Measurements from ENCODE around the gene JAKMIP1. TPM values are rescaled to one million over a fixed set of nuclear protein-coding genes. Genes with fewer than 3 reads are reported as not detected.

The JAKMIP1 gene
- total RNA-seq, 1 experiment from 2014 or later: 0.28 TPM

DNA sequence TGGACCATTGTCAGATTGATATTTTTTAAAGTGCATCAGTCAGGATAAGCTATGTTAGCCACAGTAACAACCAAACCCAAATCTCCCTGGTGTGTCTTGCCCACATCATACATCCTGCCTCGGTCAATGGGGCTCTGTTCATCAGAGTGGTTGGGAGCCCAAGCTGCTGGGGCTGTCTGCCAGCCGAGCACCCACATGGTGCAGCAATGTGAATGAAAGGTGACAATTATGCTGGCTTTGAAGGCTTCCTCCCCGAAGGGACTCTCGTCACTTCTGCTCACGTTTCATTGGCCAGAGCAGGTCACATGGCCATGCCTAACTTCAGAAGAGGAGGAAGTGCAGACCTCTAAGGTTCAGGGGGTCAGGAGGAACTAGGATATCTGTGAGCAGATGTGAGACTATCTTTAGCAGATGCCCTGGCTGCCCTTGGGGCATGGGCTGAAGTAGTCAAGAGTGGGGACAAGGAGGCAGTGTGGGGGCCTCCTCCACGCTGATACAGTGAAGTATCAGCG lies 1.3 kb upstream of the JAKMIP1 start:
- DNase-seq (ENCODE audit: low spot score): no peak

DNA sequence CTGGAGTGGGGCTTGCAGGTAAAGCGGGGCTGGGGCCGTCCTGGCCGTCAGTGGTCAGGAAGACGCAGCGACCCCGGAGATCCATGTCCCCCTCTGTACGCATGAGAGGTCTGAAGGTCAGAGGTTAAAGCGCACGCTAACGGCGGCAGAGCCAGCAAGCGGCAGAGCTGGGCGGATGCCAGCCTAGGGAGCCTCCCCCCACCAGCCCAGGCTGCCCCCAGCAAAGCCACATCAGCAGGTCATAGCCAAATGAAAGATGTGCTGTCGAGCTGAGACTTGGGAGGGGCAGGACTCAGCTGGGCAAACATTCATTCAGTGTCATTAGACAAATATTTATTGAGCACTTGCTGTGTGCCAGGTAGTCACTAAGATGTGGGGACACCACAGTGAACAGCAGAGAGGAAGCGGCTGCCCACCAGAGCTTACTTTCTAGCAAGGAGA lies 593 bp upstream of the JAKMIP1 start:
- no peak for DNase-seq (ENCODE audit: low spot score)

GRCh38 chr4:6199422-6199921 lies 877 bp downstream of the JAKMIP1 start:
- DNase-seq (ENCODE audit: low spot score): no peak

DNA sequence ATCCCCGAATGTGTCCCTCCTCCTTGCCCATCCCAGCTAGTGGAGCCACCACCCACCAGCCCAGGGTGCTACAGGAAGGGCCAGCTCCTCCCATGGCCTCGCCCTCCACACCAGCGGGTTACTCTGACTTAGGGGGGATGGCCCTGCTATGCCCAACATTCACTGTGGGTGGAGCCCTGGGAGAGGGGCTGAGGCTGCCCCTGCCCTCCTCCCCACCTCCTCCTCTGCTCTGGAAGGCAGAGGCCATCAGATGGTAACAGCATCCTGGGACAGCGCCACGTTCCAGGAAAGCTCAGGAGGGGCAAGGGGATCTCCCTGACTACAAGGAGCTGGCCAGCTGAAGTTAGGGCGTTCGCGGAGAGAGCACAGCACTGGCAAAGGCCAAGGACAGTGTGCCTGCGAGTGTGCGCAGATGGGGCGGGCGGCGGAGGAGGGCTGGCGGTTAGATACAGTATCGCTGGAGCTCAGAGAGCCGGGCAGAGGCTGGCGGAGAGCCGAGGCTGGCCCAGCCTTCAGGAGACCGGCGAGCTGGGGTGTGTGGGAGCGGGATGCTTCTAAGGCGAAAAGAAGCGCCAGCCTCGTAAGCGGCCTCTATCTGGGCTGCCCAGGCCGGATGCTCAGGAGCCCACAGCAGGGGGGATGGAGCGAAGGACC lies 1.5 kb downstream of the JAKMIP1 start:
- no peak for DNase-seq (ENCODE audit: low spot score)

GRCh38 chr4:6198278-6198677 lies 2.1 kb downstream of the JAKMIP1 start:
- no peak for DNase-seq (ENCODE audit: low spot score)

DNA sequence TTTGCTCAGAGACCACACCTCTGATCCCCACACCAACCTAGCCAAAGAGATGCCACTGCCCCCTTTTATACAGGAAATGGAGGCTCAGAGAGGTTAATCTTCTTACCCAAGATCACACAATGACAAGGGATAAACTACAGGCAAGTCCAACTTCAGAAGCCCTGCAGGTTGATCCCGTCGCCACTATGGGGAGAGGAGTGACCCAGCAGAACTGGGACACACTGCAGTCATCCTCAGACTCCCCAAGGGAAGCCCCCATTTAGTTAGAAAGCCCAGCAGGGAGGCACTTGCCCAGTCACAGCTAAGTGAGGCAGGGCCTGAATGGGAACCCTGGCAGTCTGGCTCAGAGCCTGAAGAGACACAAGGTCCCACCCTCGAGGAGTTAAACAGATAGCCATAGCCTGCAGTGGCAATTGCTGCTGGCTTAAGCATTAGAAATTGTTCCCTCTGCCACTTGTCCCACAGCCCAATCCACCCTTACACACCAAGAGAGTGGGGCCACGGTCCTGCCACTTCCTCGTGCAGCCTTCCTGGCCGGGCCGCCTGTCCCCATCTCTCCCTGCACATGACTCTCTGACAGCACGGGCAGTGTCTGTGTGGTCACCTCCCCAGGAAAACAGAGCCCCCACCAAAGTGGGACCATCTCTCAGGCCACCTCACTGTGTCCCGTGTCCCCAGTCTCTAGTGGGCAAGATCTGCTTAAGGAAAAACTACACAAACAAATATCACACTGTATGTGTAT lies 2.7 kb downstream of the JAKMIP1 start:
- DNase-seq (ENCODE audit: low spot score): no peak

- DNase-seq (ENCODE audit: low spot score): no peak
Observed at GRCh38 chr4:6196871-6197270, 3.5 kb downstream of the JAKMIP1 start.

- no peak for DNase-seq (ENCODE audit: low spot score)
Observed at GRCh38 chr4:6196324-6196723, 4.0 kb downstream of the JAKMIP1 start.

DNA sequence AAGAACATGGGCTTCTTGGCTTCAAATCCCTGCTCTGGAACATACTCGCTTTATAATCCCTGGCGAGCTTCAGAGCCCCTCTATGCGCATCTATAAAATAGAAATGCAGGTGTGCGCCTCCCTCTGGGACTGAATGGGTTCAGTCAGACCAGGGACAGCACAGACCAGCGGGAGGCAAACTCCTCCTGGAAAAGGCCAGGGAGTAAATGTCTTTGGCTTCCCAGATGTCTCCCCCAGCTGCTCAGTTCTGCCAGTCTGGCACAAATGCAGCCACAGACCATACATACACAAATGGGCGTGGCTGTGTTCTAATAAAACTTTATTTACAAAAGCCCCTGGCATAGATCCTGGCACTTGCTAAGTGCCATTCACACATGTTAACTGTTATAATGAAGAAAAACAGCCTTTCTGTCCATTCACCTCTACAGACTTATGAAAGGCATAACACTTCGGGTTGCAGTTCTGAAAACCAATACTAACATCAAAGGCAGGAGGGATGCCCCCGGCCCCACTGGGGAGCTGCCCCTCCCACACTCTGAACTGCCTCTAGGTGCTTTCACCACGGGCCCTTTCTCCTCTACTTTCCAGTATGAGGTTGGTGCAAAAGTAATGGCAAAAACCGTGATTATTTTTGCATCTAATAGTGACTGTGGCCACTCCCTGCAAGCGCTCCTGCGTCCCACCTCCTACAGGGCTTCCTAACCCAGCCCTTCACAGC lies 4.6 kb downstream of the JAKMIP1 start:
- DNase-seq (ENCODE audit: low spot score): no peak

DNA sequence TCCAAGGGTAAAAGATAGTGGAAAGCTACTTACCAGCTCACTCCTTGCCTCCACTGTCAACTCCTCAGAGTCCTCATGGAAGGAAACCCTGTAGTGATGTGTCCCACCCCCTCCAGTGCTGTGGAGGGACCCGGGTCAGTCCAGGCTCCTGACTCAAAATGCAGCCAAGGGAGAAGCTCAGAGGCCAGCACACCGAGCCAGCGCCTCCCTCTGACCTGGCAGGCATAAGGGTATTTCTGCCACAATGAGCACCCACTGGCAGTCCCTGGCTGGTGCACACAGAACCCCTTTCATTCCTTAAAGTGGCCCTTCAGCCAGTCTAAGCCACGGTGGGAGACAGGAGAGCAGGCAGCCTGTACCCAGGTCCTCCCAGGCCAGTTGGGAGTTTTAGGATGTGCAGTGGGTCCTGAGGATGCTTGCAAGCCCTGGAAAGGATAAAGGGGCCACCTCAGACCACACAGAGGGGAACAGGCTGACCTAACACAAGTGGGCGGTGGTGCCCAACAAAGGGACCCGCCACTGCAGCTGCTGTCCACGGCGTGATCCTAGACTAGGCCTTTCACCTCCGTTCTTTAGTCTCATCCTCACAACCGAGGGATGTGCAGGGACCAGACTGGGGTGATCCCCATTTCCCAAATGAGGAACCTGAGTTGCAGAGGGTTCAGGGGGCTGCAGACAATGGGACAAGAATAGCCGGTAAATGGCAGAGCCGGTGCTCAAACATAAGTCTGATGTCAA lies 5.7 kb downstream of the JAKMIP1 start:
- no peak for DNase-seq (ENCODE audit: low spot score)

DNA sequence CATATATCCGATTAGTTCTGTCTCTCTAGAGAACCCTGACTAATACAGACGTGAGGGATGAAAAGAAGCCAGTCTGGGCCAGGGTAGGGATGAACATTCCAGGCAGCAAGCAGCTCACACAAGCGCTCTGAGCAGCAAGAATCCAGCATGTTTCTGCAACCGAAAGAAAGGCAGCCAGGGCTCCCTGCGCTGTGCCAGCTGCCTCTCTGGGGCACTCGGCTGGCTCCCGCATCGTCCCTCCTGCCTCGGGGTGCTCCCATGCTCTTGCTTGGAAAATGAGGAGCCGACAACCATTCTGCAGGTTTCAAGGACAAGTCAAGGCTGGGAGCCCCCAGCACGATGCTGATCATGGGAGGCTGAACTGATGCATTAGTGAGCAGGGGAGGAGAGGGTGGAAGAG lies 7.0 kb downstream of the JAKMIP1 start:
- no peak for DNase-seq (ENCODE audit: low spot score)

- peak; percentile 47 for DNase-seq (ENCODE audit: low spot score)
Observed at GRCh38 chr4:6192245-6192644, 8.1 kb downstream of the JAKMIP1 start.

DNA sequence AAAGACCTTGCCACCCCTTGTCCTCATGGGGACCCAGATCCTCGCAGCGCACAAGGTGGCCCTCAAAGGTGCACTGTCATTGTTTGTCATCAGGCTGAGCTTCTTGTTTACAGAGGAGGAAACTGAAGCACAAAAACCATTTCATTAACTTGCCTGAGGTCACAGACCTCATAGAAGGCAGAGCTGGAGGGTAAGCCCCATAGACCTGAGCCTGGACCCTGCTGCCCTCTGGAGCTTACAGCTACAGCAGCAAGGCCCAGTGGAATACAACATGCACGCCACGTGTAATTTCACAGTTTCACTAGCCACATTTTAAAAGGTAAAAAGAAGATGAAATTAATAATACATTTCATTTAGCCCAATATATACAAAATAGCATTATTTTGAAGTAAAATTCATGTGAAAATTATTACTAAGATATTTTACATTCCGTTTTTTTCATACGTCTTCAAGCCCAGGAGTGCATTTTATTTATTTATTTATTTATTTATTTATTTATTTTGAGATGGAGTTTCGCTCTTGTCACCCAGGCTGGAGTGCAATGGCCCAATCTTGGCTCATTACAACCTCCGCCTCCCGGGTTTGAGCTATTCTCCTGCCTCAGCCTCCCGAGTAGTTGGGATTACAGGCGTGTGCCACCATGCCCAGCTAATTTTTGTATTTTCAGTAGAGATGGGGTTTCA lies 8.8 kb downstream of the JAKMIP1 start:
- DNase-seq (ENCODE audit: low spot score): no peak

DNA sequence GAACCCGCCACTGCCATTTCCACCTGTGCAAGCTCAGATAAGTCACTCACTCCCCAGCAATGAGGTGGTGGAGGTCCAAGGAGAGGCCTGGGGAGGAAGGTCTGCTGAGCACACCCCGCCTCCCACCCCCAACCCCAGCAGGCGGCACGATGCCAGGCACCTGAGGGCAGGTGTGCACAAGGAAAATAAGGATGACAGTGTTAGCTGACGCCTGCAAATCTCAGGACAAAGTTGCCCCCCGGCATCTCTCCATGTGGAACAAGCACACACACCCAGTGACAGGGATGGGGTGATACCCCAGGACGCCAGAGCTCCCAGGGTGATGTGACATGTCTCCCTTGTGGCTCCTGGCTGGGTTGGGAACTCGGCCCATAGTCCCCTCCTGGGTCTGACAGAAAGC lies 9.9 kb downstream of the JAKMIP1 start:
- DNase-seq (ENCODE audit: low spot score): no peak

- DNase-seq (ENCODE audit: low spot score): no peak
Observed at GRCh38 chr4:6189511-6189910, 10.8 kb downstream of the JAKMIP1 start.

DNA sequence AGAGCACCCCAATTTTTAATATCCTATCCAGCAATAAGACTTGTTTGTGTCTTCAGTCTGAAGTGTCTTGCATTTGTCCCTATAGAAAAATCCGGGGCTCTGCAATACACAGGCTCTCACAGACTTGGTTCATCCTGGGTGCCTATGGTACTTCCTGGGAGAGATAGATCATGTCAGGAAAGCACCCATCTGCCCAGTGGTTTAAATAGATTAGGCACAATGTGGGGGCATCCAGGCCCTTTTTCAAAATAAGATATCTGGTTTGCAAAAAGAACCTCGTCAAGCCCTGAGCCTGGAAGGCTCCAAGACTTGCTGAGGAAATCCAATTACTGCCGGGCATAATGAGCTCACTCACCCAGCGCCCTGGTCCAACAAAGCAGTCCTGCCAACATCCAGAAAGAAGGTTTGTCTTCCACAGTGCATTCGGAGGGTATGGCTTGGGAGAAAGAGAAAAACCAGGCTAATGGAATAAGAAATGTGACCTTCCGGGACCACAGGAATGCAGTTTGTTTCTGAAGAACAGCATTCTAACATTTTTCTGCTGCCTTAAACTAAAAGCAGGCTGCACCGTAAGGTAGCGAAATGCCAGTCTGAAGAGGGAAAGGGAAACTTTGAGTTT lies 11.6 kb downstream of the JAKMIP1 start:
- peak; percentile 53 for DNase-seq (ENCODE audit: low spot score)

GRCh38 chr4:6184169-6184568 lies 16.2 kb downstream of the JAKMIP1 start:
- no peak for DNase-seq (ENCODE audit: low spot score)

DNA sequence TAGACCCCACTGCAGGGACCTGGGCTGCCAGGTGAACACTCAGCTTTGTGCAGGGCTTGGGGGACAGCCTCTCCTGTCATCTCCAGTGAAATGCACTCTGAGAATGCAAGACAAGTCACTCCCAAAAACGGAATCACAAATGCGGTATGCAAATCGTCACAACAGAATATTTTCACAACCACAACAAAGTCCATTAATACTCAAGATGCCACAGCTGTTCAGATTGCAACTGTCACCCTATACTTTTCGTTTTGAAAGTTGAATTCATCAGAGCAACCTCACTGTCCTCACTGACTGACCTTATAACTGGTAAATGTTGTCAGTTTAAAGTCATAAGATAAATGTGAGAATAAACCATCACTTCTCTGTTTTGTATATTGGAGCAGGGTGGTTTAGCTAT lies 16.6 kb downstream of the JAKMIP1 start:
- DNase-seq (ENCODE audit: low spot score): no peak

DNA sequence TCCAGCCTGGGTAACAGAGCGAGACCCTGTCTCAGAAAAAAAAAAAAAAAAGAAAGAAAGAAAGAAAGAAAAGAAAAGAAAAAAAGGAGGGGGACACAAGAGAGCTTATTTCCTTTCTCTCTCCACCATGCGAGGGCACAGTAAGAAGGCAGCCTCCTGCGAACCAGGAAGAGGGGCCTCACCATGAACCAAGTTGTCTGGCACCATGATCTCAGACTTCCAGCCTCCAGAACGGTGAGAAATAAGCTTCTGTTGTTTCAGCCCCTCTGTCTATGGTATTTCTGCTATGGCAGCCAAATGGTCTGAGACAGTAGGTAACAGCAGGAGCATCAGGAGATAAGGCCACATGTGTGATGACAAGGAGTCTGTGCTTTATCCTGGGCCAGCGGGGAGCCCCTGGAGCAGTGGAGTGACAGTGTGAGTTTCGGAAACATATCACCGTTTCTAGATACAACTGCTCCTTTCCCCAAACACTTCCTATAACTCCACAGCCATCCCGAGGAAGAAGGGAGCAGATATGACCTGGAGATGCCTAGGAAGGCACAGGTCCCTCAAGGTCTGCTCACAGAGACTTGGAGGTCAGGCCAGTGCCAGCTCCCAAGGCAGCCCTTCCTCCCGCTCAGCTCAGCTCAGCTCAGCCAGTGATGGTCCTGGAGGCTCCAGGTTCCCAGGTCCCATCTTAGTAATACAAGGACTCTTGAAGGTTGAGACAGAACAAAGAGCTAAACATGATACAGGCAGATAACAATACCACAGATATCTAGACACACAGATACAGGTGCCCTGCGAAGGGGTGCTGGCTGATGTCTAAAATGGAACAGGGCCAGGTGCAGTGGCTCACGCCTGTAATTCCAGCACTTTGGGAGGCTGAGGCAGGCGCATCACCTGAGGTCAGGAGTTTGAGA lies 17.7 kb downstream of the JAKMIP1 start:
- no peak for DNase-seq (ENCODE audit: low spot score)

Measured in A172 (cell line).